H9 (cell line): ENCODE results near the gene EFHD1. TPM values are rescaled to one million over a fixed set of nuclear protein-coding genes. Genes with fewer than 3 reads are reported as not detected.

Experiments used
- DNase-seq: peaks from one replicate; pipeline ENCODE4 v3.0.0-alpha.2; 2017
- H2AFZ ChIP-seq: one replicate; pipeline ENCODE4 v1.6.1; 2013; ENCODE audit warnings: mild to moderate bottlenecking, low read length, control low read depth, moderate library complexity
- H2AK5ac ChIP-seq: 2 replicates; pipeline ENCODE4 v1.6.1; 2013; ENCODE audit warnings: low read length, control low read depth, mixed read lengths; ENCODE audit not compliant: insufficient read length
- H2BK120ac ChIP-seq: one replicate; pipeline ENCODE4 v1.6.1; 2013; ENCODE audit warnings: low read depth, mild to moderate bottlenecking, low read length, control low read depth, inconsistent platforms; ENCODE audit not compliant: poor library complexity, severe bottlenecking
- H2BK12ac ChIP-seq: 2 replicates; pipeline ENCODE4 v1.6.1; 2013; ENCODE audit warnings: low read length, control low read depth, mixed read lengths, low read depth; ENCODE audit not compliant: insufficient read length
- H2BK15ac ChIP-seq: 2 replicates; pipeline ENCODE4 v1.6.1; 2013; ENCODE audit warnings: low read depth, low read length, control low read depth
- H2BK20ac ChIP-seq: one replicate; pipeline ENCODE4 v1.6.1; 2013; ENCODE audit warnings: low read depth, mild to moderate bottlenecking, low read length, control low read depth, inconsistent platforms; ENCODE audit not compliant: poor library complexity, severe bottlenecking
- H2BK5ac ChIP-seq: 2 replicates; pipeline ENCODE4 v1.6.1; 2013; ENCODE audit warnings: low read length, control low read depth, mixed read lengths; ENCODE audit not compliant: insufficient read length
- H3K14ac ChIP-seq: 2 replicates; pipeline ENCODE4 v1.6.1; 2013; ENCODE audit warnings: low read length, control low read depth; ENCODE audit not compliant: insufficient read depth
- H3K18ac ChIP-seq: 2 replicates; pipeline ENCODE4 v1.6.1; 2013; ENCODE audit warnings: low read depth, mild to moderate bottlenecking, mixed read lengths, low read length, control low read depth; ENCODE audit not compliant: insufficient read length
- H3K23ac ChIP-seq: 2 replicates; pipeline ENCODE4 v1.6.1; 2013; ENCODE audit warnings: low read length, control low read depth, mixed read lengths, low read depth; ENCODE audit not compliant: insufficient read length
- H3K23me2 ChIP-seq: 2 replicates; pipeline ENCODE4 v1.6.1; 2013; ENCODE audit warnings: low read depth, mild to moderate bottlenecking, mixed read lengths, low read length, control low read depth; ENCODE audit not compliant: insufficient read length, poor library complexity, severe bottlenecking
- H3K27ac ChIP-seq: 2 replicates; pipeline ENCODE4 v1.5.1; 2013; ENCODE audit warnings: low read length, control low read depth, mixed read lengths, low read depth; ENCODE audit not compliant: insufficient read length
- H3K27me3 ChIP-seq: 2 replicates; pipeline ENCODE4 v1.6.1; 2013; ENCODE audit warnings: low read length, control low read depth, inconsistent platforms; ENCODE audit not compliant: insufficient read depth
- H3K4ac ChIP-seq: 2 replicates; pipeline ENCODE4 v1.6.1; 2013; ENCODE audit warnings: low read depth, mild to moderate bottlenecking, control low read depth, inconsistent platforms, low read length, moderate library complexity
- H3K4me1 ChIP-seq: 2 replicates; pipeline ENCODE4 v1.6.1; 2013; ENCODE audit warnings: low read length, control low read depth, inconsistent platforms; ENCODE audit not compliant: insufficient read depth
- H3K4me2 ChIP-seq: 2 replicates; pipeline ENCODE4 v1.6.1; 2013; ENCODE audit warnings: low read length, control low read depth, mixed read lengths; ENCODE audit not compliant: insufficient read length, insufficient read depth
- H3K56ac ChIP-seq: 2 replicates; pipeline ENCODE4 v1.6.1; 2013; ENCODE audit warnings: low read depth, mild to moderate bottlenecking, mixed read lengths, low read length, control low read depth; ENCODE audit not compliant: insufficient read length
- H3K79me1 ChIP-seq: 2 replicates; pipeline ENCODE4 v1.6.1; 2013; ENCODE audit warnings: low read depth, mild to moderate bottlenecking, moderate library complexity, low read length, control low read depth, inconsistent platforms; ENCODE audit not compliant: insufficient read depth, poor library complexity, severe bottlenecking
- H3K79me2 ChIP-seq: 2 replicates; pipeline ENCODE4 v1.6.1; 2013; ENCODE audit warnings: low read length, control low read depth, inconsistent platforms; ENCODE audit not compliant: insufficient read depth
- H3K9ac ChIP-seq: 2 replicates; pipeline ENCODE4 v1.6.1; 2013; ENCODE audit warnings: low read length, control low read depth, mixed read lengths; ENCODE audit not compliant: insufficient read length; ENCODE audit errors: extremely low read depth
- H3K9me3 ChIP-seq: one replicate; pipeline ENCODE4 v1.6.1; 2013; ENCODE audit warnings: low read depth, low read length, inconsistent platforms; ENCODE audit not compliant: control insufficient read depth
- H3T11ph ChIP-seq: one replicate; pipeline ENCODE4 v1.6.1; 2013; ENCODE audit warnings: mild to moderate bottlenecking, low read length, control low read depth, inconsistent platforms
- H4K20me1 ChIP-seq: one replicate; pipeline ENCODE4 v1.6.1; 2013; ENCODE audit not compliant: control insufficient read depth, insufficient read length, insufficient read depth
- H4K5ac ChIP-seq: 2 replicates; pipeline ENCODE4 v1.6.1; 2013; ENCODE audit warnings: low read depth, mild to moderate bottlenecking, mixed read lengths, low read length, control low read depth; ENCODE audit not compliant: insufficient read length
- H4K8ac ChIP-seq: replicated peaks from 2 replicates; pipeline ENCODE4 v1.6.1; 2013; ENCODE audit warnings: low read length, control low read depth, mixed read lengths, low read depth; ENCODE audit not compliant: insufficient read length
- H4K91ac ChIP-seq: 2 replicates; pipeline ENCODE4 v1.6.1; 2013; ENCODE audit warnings: low read depth, mild to moderate bottlenecking, moderate library complexity, mixed read lengths, low read length, control low read depth; ENCODE audit not compliant: insufficient read length
- H3K27ac Mint-ChIP-seq, 3 experiments: 2 replicates in 2 of 3; 3 replicates in 1 of 3; pipeline ENCODE4 v1.8.0; 2020 to 2021; ENCODE audit warnings: mixed read lengths in 3 of 3, mild to moderate bottlenecking in 1 of 3, moderate library complexity in 1 of 3
- H3K27me3 Mint-ChIP-seq: 2 replicates; pipeline ENCODE4 v1.8.0; 2021; ENCODE audit warnings: low read depth, mild to moderate bottlenecking, moderate library complexity, mixed read lengths
- H3K36me3 Mint-ChIP-seq, 3 experiments: 2 replicates in 2 of 3; 3 replicates in 1 of 3; pipeline ENCODE4 v1.8.0; 2020 to 2021; ENCODE audit warnings: low read depth in 3 of 3, mixed read lengths in 3 of 3; ENCODE audit not compliant: insufficient read depth in 1 of 3
- H3K4me1 Mint-ChIP-seq, 2 experiments: 2 replicates each; pipeline ENCODE4 v1.8.0; 2020; ENCODE audit warnings: mixed read lengths in 2 of 2
- H3K4me3 Mint-ChIP-seq, 2 experiments: 2 replicates in 1 of 2; 3 replicates in 1 of 2; pipeline ENCODE4 v1.8.0; 2020 to 2021; ENCODE audit warnings: mild to moderate bottlenecking in 2 of 2, mixed read lengths in 2 of 2, moderate library complexity in 1 of 2
- H3K9me3 Mint-ChIP-seq, 2 experiments: 2 replicates in 1 of 2; 3 replicates in 1 of 2; pipeline ENCODE4 v1.8.0; 2020; ENCODE audit warnings: mild to moderate bottlenecking in 2 of 2, mixed read lengths in 2 of 2, moderate library complexity in 1 of 2
- WGBS: extraction: QIAGEN DNeasy Blood & Tissue Kit; methylation state at CpG from one replicate; pipeline ENCODE4 v1.1.7; 2013; ENCODE audit warnings: missing lambda C conversion rate, low lambda C conversion rate, mixed read lengths; ENCODE audit not compliant: insufficient read length; ENCODE audit errors: extremely low coverage; 5-methylcytosine and 5-hydroxymethylcytosine counted together
- total RNA-seq: library from RNA; stranded (reverse); gene quantifications from 2 replicates; pipeline ENCODE4 v1.2.1, GENCODE V29; 2021
- TF ChIP-seq, protein P1 (sequence below): fragments of 200-600 bp; sonication (generic); conservative IDR thresholded peaks from 3 replicates; pipeline ENCODE4 v1.8.0; 2021; ENCODE audit warnings: antibody characterized with exemption, mild to moderate bottlenecking

The EFHD1 gene
- total RNA-seq, 1 experiment from 2014 or later = 2.8 TPM

DNA sequence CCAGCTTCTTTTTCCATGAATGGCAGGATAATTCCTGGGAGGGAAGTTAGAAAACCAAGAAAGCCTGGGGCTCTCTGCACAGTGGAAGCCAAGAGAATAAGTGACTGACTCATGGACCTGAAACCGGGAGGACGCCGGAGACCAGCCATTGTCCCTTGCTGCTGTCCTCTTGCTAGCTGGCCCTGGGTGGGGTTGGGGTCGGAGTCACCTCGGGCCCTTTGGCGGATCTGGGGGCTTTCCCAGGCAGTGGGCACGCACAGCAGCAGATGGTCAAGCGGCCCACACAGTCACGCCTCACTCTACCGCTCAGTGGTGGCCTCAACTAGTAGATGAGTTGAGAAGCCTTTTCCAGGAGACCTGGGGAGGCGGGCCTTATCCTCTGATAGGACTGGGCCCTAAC is 15.6 kb downstream of the EFHD1 start:
- no CpG with 5 or more reads among the region's 11 CpGs for WGBS
- Mint-ChIP-seq H3K9me3 (no peaks in the 10 kb centered on the region), H3K27ac (no peak overlapping the region)

More for the DNA sequence above, 15.6 kb downstream of the EFHD1 start:
- no peak overlapping the region for H2BK120ac ChIP-seq
- Mint-ChIP-seq H3K27me3 (peaks cover 2% of the 10 kb centered on the region; the same call in 1 of the 2 replicates), H3K4me3 (no peak overlapping the region), H3K4me1 (peaks cover 5 to 20% of the 10 kb centered on the region in 2 experiments; a peak in 3 of 4 replicates), H3K36me3 (no peaks in the 10 kb centered on the region)
- H3K4me1 ChIP-seq = no peaks in the 10 kb centered on the region
- no peak overlapping the region for H2BK15ac ChIP-seq
- no peaks in the 10 kb centered on the region for H3K79me2 ChIP-seq
- H2AK5ac ChIP-seq = no peak overlapping the region
- H4K8ac ChIP-seq = no peak overlapping the region
- no peaks in the 10 kb centered on the region for H3K9me3 ChIP-seq
- H3K14ac ChIP-seq = no peak overlapping the region
- H3K56ac ChIP-seq = no peak overlapping the region
- no peaks in the 10 kb centered on the region for H3K23me2 ChIP-seq
- H3K27me3 ChIP-seq = no peaks in the 10 kb centered on the region
- H3T11ph ChIP-seq = no peak overlapping the region
- H2AFZ ChIP-seq = no peak overlapping the region
- no peak overlapping the region for H3K18ac ChIP-seq
- H4K20me1 ChIP-seq = no peaks in the 10 kb centered on the region
- TF ChIP-seq, protein P1, sequence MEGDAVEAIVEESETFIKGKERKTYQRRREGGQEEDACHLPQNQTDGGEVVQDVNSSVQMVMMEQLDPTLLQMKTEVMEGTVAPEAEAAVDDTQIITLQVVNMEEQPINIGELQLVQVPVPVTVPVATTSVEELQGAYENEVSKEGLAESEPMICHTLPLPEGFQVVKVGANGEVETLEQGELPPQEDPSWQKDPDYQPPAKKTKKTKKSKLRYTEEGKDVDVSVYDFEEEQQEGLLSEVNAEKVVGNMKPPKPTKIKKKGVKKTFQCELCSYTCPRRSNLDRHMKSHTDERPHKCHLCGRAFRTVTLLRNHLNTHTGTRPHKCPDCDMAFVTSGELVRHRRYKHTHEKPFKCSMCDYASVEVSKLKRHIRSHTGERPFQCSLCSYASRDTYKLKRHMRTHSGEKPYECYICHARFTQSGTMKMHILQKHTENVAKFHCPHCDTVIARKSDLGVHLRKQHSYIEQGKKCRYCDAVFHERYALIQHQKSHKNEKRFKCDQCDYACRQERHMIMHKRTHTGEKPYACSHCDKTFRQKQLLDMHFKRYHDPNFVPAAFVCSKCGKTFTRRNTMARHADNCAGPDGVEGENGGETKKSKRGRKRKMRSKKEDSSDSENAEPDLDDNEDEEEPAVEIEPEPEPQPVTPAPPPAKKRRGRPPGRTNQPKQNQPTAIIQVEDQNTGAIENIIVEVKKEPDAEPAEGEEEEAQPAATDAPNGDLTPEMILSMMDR = no peak
- no peak overlapping the region for H3K4ac ChIP-seq
- no peak overlapping the region for H4K5ac ChIP-seq
- no peak overlapping the region for H3K27ac ChIP-seq
- no peak for DNase-seq
- no peak overlapping the region for H2BK20ac ChIP-seq
- H3K9ac ChIP-seq = no peak overlapping the region
- no peak overlapping the region for H3K23ac ChIP-seq
- H4K91ac ChIP-seq = no peak overlapping the region
- H2BK5ac ChIP-seq = no peak overlapping the region
- no peaks in the 10 kb centered on the region for H3K79me1 ChIP-seq
- no peak overlapping the region for H3K4me2 ChIP-seq
- H2BK12ac ChIP-seq = no peak overlapping the region
